MM.1S (cell line): ENCODE measurements around the gene AGPAT2.
"Not testable (repeated sequence)": the region's sequence is repeated elsewhere in the genome, so short reads cannot be mapped to it uniquely, and the experiment has no call there.

Experiments used
- DNase-seq: peaks from one replicate; pipeline ENCODE4 v3.0.0-alpha.2; 2015
- H2AFZ ChIP-seq: fragments of 300-600 bp; sonication (generic); 2 replicates; pipeline ENCODE4 v1.6.0; 2016; ENCODE audit warnings: antibody characterized with exemption, low read length
- H3F3A ChIP-seq: fragments of 300-600 bp; sonication (generic); 2 replicates; pipeline ENCODE4 v1.6.1; 2016; ENCODE audit warnings: mild to moderate bottlenecking, antibody characterized with exemption, low read length, moderate library complexity, mixed read lengths; ENCODE audit not compliant: insufficient read depth
- H3K27ac ChIP-seq: fragments of 300-600 bp; sonication (generic); 2 replicates; pipeline ENCODE4 v1.5.1; 2016; ENCODE audit warnings: mild to moderate bottlenecking, low read length
- H3K27me3 ChIP-seq: fragments of 300-600 bp; sonication (generic); replicated peaks from 2 replicates; pipeline ENCODE4 v1.6.0; 2016; ENCODE audit warnings: low read length; ENCODE audit not compliant: insufficient read depth
- H3K36me3 ChIP-seq: fragments of 300-600 bp; sonication (generic); replicated peaks from 2 replicates; pipeline ENCODE4 v1.6.1; 2016; ENCODE audit warnings: mild to moderate bottlenecking, low read length, mixed read lengths; ENCODE audit not compliant: insufficient read depth
- H3K4me1 ChIP-seq: fragments of 300-600 bp; sonication (generic); 2 replicates; pipeline ENCODE4 v1.6.1; 2016; ENCODE audit warnings: low read length, mixed read lengths
- H3K4me2 ChIP-seq: fragments of 300-600 bp; sonication (generic); 2 replicates; pipeline ENCODE4 v1.6.0; 2016; ENCODE audit warnings: low read depth, low read length
- H3K4me3 ChIP-seq: fragments of 300-600 bp; sonication (generic); 2 replicates; pipeline ENCODE4 v1.5.1; 2016; ENCODE audit warnings: low read length, mixed read lengths
- H3K79me2 ChIP-seq: fragments of 300-600 bp; sonication (generic); 2 replicates; pipeline ENCODE4 v1.6.1; 2016; ENCODE audit warnings: mixed run types, low read length, mixed read lengths
- H3K9ac ChIP-seq: fragments of 300-600 bp; sonication (generic); 2 replicates; pipeline ENCODE4 v1.6.1; 2016; ENCODE audit warnings: low read length, mixed read lengths
- H3K9me2 ChIP-seq: fragments of 300-600 bp; sonication (generic); replicated peaks from 2 replicates; pipeline ENCODE4 v1.6.1; 2016; ENCODE audit warnings: mild to moderate bottlenecking, low read length, mixed read lengths; ENCODE audit not compliant: insufficient read depth
- H3K9me3 ChIP-seq: fragments of 300-600 bp; sonication (generic); replicated peaks from 2 replicates; pipeline ENCODE4 v1.6.1; 2016; ENCODE audit warnings: mild to moderate bottlenecking, low read length, mixed read lengths; ENCODE audit not compliant: insufficient read depth
- H4K20me1 ChIP-seq: fragments of 300-600 bp; sonication (generic); 2 replicates; pipeline ENCODE4 v1.6.1; 2016; ENCODE audit warnings: mild to moderate bottlenecking, low read length, moderate library complexity, mixed read lengths; ENCODE audit not compliant: insufficient read depth
- CTCF ChIP-seq: fragments of 300-600 bp; sonication (generic); IDR thresholded peaks from 2 replicates; pipeline ENCODE4 v1.5.1; 2016; ENCODE audit warnings: antibody characterized with exemption, low read length, mixed read lengths
- EZH2 ChIP-seq: fragments of 300-600 bp; sonication (generic); optimal IDR thresholded peaks from 2 replicates; pipeline ENCODE3; 2017; ENCODE audit warnings: low read depth, mild to moderate bottlenecking, antibody characterized with exemption, low read length, mixed read lengths
- EZH2phosphoT487 ChIP-seq: fragments of 300-600 bp; sonication (generic); IDR thresholded peaks from 2 replicates; pipeline ENCODE4 v1.6.1; 2018; ENCODE audit warnings: antibody characterized with exemption, low read length

The AGPAT2 gene

GRCh38 chr9:136705564-136705963 lies 18.3 kb upstream of the AGPAT2 start:
- no peak for DNase-seq
- TF ChIP-seq CTCF (no peak), EZH2 (no peak), EZH2phosphoT487 (no peak)
- H3K36me3 ChIP-seq = no peaks in the 10 kb centered on the region
- H3K9ac ChIP-seq = no peak overlapping the region
- no peak overlapping the region for H3K4me3 ChIP-seq
- H3K9me3 ChIP-seq = no peaks in the 10 kb centered on the region
- peaks cover 94% of the 10 kb centered on the region for H3K27me3 ChIP-seq
- peaks cover 7% of the 10 kb centered on the region; the same call in 1 of the 2 replicates for H3K4me1 ChIP-seq
- H3K9me2 ChIP-seq = no peaks in the 10 kb centered on the region
- H2AFZ ChIP-seq = no peak overlapping the region
- H3F3A ChIP-seq = 0 out of 2 replicates have a peak, but pooled peaks cover 2% of the 10 kb centered on the region
- H4K20me1 ChIP-seq = no peaks in the 10 kb centered on the region
- no peak overlapping the region for H3K4me2 ChIP-seq
- H3K27ac ChIP-seq = no peak overlapping the region
- H3K79me2 ChIP-seq = no peaks in the 10 kb centered on the region

- not testable (repeated sequence) for H3K4me2 ChIP-seq, H4K20me1 ChIP-seq
- H3K27me3 ChIP-seq = peaks cover 94% of the 10 kb centered on the region
Measured at GRCh38 chr9:136704741-136705140, 17.5 kb upstream of the AGPAT2 start.

GRCh38 chr9:136703276-136703860 lies 16.1 kb upstream of the AGPAT2 start:
- Histone ChIP-seq H3K9me3 (no peaks in the 10 kb centered on the region), H3F3A (0 out of 2 replicates have a peak, but pooled peaks cover 2% of the 10 kb centered on the region), H3K27me3 (peaks cover 94% of the 10 kb centered on the region), H2AFZ (no peak overlapping the region), H3K9ac (no peak overlapping the region), H3K79me2 (no peaks in the 10 kb centered on the region), H3K4me2 (no peak overlapping the region; the same call in 1 of the 2 replicates), H3K4me3 (no peak overlapping the region), H4K20me1 (no peaks in the 10 kb centered on the region), H3K9me2 (no peaks in the 10 kb centered on the region), H3K36me3 (no peaks in the 10 kb centered on the region), H3K4me1 (peaks cover 7% of the 10 kb centered on the region; the same call in 1 of the 2 replicates), H3K27ac (peak overlapping the region; percentile 32; the same call in 1 of the 2 replicates)
- DNase-seq = peak; percentile 41
- TF ChIP-seq CTCF (no peak), EZH2phosphoT487 (no peak), EZH2 (no peak)

More at GRCh38 chr9:136704741-136705140, 17.5 kb upstream of the AGPAT2 start:
- H3F3A ChIP-seq, H3K9me2 ChIP-seq, H2AFZ ChIP-seq, H3K9ac ChIP-seq, H3K36me3 ChIP-seq, DNase-seq, H3K79me2 ChIP-seq, H3K4me1 ChIP-seq, H3K9me3 ChIP-seq, H3K4me3 ChIP-seq, H3K27ac ChIP-seq: not testable (repeated sequence)

GRCh38 chr9:136701668-136702053 lies 14.4 kb upstream of the AGPAT2 start:
- H3F3A ChIP-seq = 0 out of 2 replicates have a peak, but pooled peaks cover 2% of the 10 kb centered on the region
- H3K27me3 ChIP-seq = peaks cover 91% of the 10 kb centered on the region
- peak overlapping the region; percentile 52; the same call in 1 of the 2 replicates for H3K4me2 ChIP-seq
- H3K36me3 ChIP-seq = no peaks in the 10 kb centered on the region
- H3K4me1 ChIP-seq = peaks cover 7% of the 10 kb centered on the region; the same call in 1 of the 2 replicates
- peak overlapping the region; percentile 31; the same call in 1 of the 2 replicates for H2AFZ ChIP-seq
- H3K9me2 ChIP-seq = no peaks in the 10 kb centered on the region
- H3K4me3 ChIP-seq = peak overlapping the region; percentile 27; the same call in 1 of the 2 replicates
- no peaks in the 10 kb centered on the region for H4K20me1 ChIP-seq
- no peaks in the 10 kb centered on the region for H3K79me2 ChIP-seq
- no peak overlapping the region for H3K27ac ChIP-seq
- no peaks in the 10 kb centered on the region for H3K9me3 ChIP-seq
- no peak overlapping the region; the same call in 1 of the 2 replicates for H3K9ac ChIP-seq
- no peak for DNase-seq
- no peak for TF ChIP-seq CTCF
- TF ChIP-seq EZH2 = no peak
- TF ChIP-seq EZH2phosphoT487 = no peak
